OCI-LY7 (cell line): ENCODE data around the gene SCAMP3. TPM values are rescaled to one million over a fixed set of nuclear protein-coding genes. Genes with fewer than 3 reads are reported as not detected.

Experiments
- Bru-seq: library from RNA; stranded (reverse); fragments of 400-500 nt; gene quantifications from one replicate; lab custom pipeline; 2021; lab: Mats Ljungman, UMichigan
- BruChase-seq, 2 experiments: library from RNA; stranded (reverse); fragments of 400-500 nt; gene quantifications; one replicate each; lab custom pipeline; 2021; lab: Mats Ljungman, UMichigan
- BruUV-seq: library from RNA; stranded (reverse); fragments of 400-500 nt; replicated peaks from 2 replicates; lab custom pipeline; 2021; lab: Mats Ljungman, UMichigan
- CTCF ChIA-PET: fragments of 300-600 bp; sonication (Branson Sonifier 250); formaldehyde crosslinking; loops from one replicate; lab custom pipeline; 2022; ENCODE audit warnings: antibody characterized with exemption; ENCODE audit not compliant: unreplicated experiment; lab: Charles Lee
- POLR2A ChIA-PET: fragments of 300-600 bp; sonication (Branson Sonifier 250); formaldehyde crosslinking; loops from one replicate; lab custom pipeline; 2022; ENCODE audit warnings: antibody characterized with exemption; lab: Charles Lee
- DNase-seq: peaks from one replicate; pipeline ENCODE4 v3.0.0-alpha.2; 2015; ENCODE audit warnings: low spot score
- H2AFZ ChIP-seq: fragments of 200-600 bp; sonication (generic), shearing (Covaris generic); 2 replicates; pipeline ENCODE4 v1.6.1; 2014; ENCODE audit warnings: mild to moderate bottlenecking, antibody characterized with exemption, low read length, moderate library complexity
- H3K27ac ChIP-seq: fragments of 200-600 bp; sonication (generic); 2 replicates; pipeline ENCODE4 v1.5.1; 2014; ENCODE audit warnings: mixed run types, low read depth, mild to moderate bottlenecking, moderate library complexity, low read length, inconsistent platforms; ENCODE audit not compliant: poor library complexity, severe bottlenecking
- H3K36me3 ChIP-seq: fragments of 200-600 bp; sonication (generic); 2 replicates; pipeline ENCODE4 v1.6.1; 2014; ENCODE audit warnings: mild to moderate bottlenecking, antibody characterized with exemption, low read length, moderate library complexity, mixed read lengths; ENCODE audit not compliant: insufficient read depth
- H3K4me1 ChIP-seq: fragments of 200-600 bp; sonication (generic); 2 replicates; pipeline ENCODE4 v1.5.1; 2014; ENCODE audit warnings: mild to moderate bottlenecking, low read length; ENCODE audit not compliant: insufficient read depth, poor library complexity, severe bottlenecking
- H3K4me2 ChIP-seq: fragments of 200-600 bp; sonication (generic); 2 replicates; pipeline ENCODE4 v1.6.1; 2014; ENCODE audit warnings: mild to moderate bottlenecking, low read length
- H3K4me3 ChIP-seq: fragments of 200-600 bp; sonication (generic); 2 replicates; pipeline ENCODE4 v1.5.1; 2014; ENCODE audit warnings: mild to moderate bottlenecking, low read depth, low read length; ENCODE audit not compliant: poor library complexity, severe bottlenecking
- H3K79me2 ChIP-seq: fragments of 200-600 bp; sonication (generic); 2 replicates; pipeline ENCODE4 v1.6.1; 2016; ENCODE audit warnings: low read depth, mild to moderate bottlenecking, low read length, moderate library complexity, mixed read lengths; ENCODE audit not compliant: insufficient read depth
- H3K9me2 ChIP-seq: fragments of 200-600 bp; sonication (generic); 2 replicates; pipeline ENCODE4 v1.6.1; 2016; ENCODE audit warnings: mild to moderate bottlenecking, low read length, mixed read lengths; ENCODE audit not compliant: insufficient read depth
- H3K9me3 ChIP-seq: fragments of 200-600 bp; sonication (generic); 2 replicates; pipeline ENCODE4 v1.6.1; 2014; ENCODE audit warnings: mild to moderate bottlenecking, mixed run types, low read length, mixed read lengths
- H4K20me1 ChIP-seq: fragments of 200-600 bp; sonication (generic); 2 replicates; pipeline ENCODE4 v1.6.1; 2014; ENCODE audit warnings: mild to moderate bottlenecking, antibody characterized with exemption, low read length, moderate library complexity, mixed read lengths; ENCODE audit not compliant: insufficient read depth
- CTCF ChIP-seq: fragments of 200-600 bp; sonication (generic); conservative IDR thresholded peaks from 2 replicates; pipeline ENCODE4 v1.5.1; 2014; ENCODE audit warnings: mild to moderate bottlenecking, antibody characterized with exemption, low read length, moderate library complexity, mixed read lengths
- EZH2phosphoT487 ChIP-seq: fragments of 200-600 bp; sonication (generic); IDR thresholded peaks from 2 replicates; pipeline ENCODE4 v1.6.1; 2018; ENCODE audit warnings: low read depth, borderline replicate concordance, mild to moderate bottlenecking, mixed run types, antibody characterized with exemption, low read length, moderate library complexity, mixed read lengths
- intact Hi-C: fragments of 100-400 bp; cut with micrococcal nuclease; formaldehyde crosslinking; loops from one replicate; pipeline ENCODE4 v1.10.0; 2022; ENCODE audit not compliant: unreplicated experiment
- long read RNA-seq: library from polyadenylated mRNA; stranded (forward); transcript quantifications from one replicate; pipeline ENCODE4 v2.0.0, GENCODE V29; 2022
- total RNA-seq, 2 experiments: library from RNA; depleted of rRNA in 1 of 2; stranded (reverse); fragments of >200 nt in 1 of 2; shearing (Covaris generic) in 1 of 2; gene quantifications; 2 replicates each; pipeline ENCODE4 v1.2.3, GENCODE V29; 2014 to 2022

SCAMP3 gene
- total RNA-seq (2014; rRNA removed; shearing (Covaris generic)) (45.4 and 58.3 TPM in 2 replicates), total RNA-seq (2022) (66.0 and 74.7 TPM in 2 replicates), Bru-seq, nascent RNA (percentile 64 among the genes with signal in this experiment), BruChase-seq, experiment 1, labeled RNA remaining after a 6-hour chase (percentile 89 among the genes with signal in this experiment), BruChase-seq, experiment 2, labeled RNA remaining after a 2-hour chase (percentile 86 among the genes with signal in this experiment)
- long read RNA-seq, transcript SCAMP3-202 (8 exons, 1,537 nt) = minor isoform, 24 of 150 reads
- long read RNA-seq, transcript SCAMP3-201 (9 exons, 1,446 nt) = major isoform, 56 of 150 reads
- long read RNA-seq, partial matches to known transcripts = 27 of 150 reads
- long read RNA-seq, other reads (novel, unspliced or antisense) = 43 of 150 reads

DNA sequence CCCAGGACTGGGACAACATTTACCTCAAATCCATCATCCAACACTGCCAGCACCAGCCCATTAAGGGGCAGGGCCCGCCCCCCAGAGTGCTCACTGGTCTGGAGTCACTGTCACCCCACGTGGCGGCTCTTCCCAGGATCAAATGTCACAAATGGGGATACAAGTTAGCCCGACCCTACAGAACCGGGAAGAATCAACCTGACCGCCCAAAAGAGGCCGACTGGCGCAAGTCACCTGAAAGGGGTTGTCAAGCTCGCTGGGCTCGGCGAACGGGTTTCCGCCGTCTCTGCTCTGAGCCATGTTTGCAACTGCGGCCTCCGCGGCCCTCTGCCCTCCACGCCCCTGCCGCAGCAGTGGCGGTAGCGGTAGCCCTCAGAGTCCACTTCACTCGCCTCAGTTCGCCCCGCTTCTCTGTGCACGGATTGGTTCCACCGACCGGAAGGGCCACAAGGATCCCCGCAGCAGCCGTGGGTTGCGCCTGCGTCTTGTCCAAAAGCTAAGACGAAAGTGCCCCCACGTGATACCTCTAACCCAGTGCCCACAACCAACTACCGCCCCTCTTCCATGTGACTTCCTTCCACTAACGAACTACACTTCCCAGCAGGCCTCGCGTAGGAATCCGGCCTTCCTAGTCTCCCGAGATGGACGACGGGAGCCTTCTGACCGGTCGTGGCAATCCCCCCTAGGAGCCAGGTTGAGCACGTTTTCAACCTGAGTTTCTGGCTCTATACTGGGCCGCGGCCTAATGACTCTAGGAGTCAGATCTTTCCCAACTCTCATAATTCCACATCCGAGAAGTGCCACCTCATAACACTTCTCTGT lies at the start of gene SCAMP3:
Gene SCAMP3 (minus strand): TSS at position 509 of the 822 bp plus-strand sequence. CDS start 209 bp downstream, at position 300.
- H2AFZ ChIP-seq = peak within 1 kb of the TSS; percentile 72
- ChIA-PET POLR2A (interaction anchor here (0.6 to 2.3 kb wide), 2 partner anchors 11 to 13 kb away, joined by 8 to 13 read pairs; partner anchors contain the start of gene CLK2), CTCF (interaction anchor here (0.9 to 3.4 kb wide), 2 partner anchors 11 to 69 kb away, joined by 3 to 10 read pairs; no protein-coding TSS in a partner anchor)
- peaks cover 74% of the 10 kb centered on the region for H3K36me3 ChIP-seq
- peak; percentile 96 for DNase-seq
- peak within 1 kb of the TSS; percentile 73 for H3K4me2 ChIP-seq
- BruUV-seq = no TSS peak
- H3K4me3 ChIP-seq = peak within 1 kb of the TSS; percentile 84
- TF ChIP-seq EZH2phosphoT487 = no peak
- TF ChIP-seq CTCF = no peak
- no peaks in the 10 kb centered on the region for H3K9me3 ChIP-seq
- H3K9me2 ChIP-seq = no peaks in the 10 kb centered on the region
- intact Hi-C loops = loop anchor here (5.0 kb wide), 1 partner anchor 55 kb away; the partner anchor contains the start of genes MTX1 and THBS3
- H3K79me2 ChIP-seq = peaks cover 19% of the 10 kb centered on the region; the same call in 1 of the 2 replicates
- no peaks in the 10 kb centered on the region for H4K20me1 ChIP-seq
- H3K27ac ChIP-seq = peak within 1 kb of the TSS; percentile 51
- peaks cover 17% of the 10 kb centered on the region for H3K4me1 ChIP-seq

GRCh38 chr1:155309423-155310021 lies 47.4 kb upstream of the SCAMP3 start:
- Histone ChIP-seq H3K9me2 (no peaks in the 10 kb centered on the region), H3K4me2 (peak overlapping the region; percentile 82), H3K27ac (peak overlapping the region; percentile 88), H3K36me3 (peaks cover 48% of the 10 kb centered on the region), H3K79me2 (peaks cover 36% of the 10 kb centered on the region), H3K4me1 (peaks cover 26% of the 10 kb centered on the region), H3K4me3 (peak overlapping the region; percentile 93), H3K9me3 (no peaks in the 10 kb centered on the region), H4K20me1 (no peaks in the 10 kb centered on the region), H2AFZ (no peak overlapping the region)
- POLR2A ChIA-PET = interaction anchor here (1.1 kb wide), 1 partner anchor 225 kb away, joined by 3 read pairs; no protein-coding TSS in a partner anchor
- peak; percentile 32 for DNase-seq
- intact Hi-C loops = loop anchor here (5.0 kb wide), 1 partner anchor 102 kb away; the partner anchor contains the start of genes MTX1 and THBS3
- CTCF ChIA-PET = no interaction called here
- TF ChIP-seq EZH2phosphoT487 (no peak), CTCF (0 out of 2 replicates have a peak, but pooled peaks have one; percentile 35)
- BruUV-seq = no TSS peak
